MM.1S (cell line): Measurements from ENCODE around the gene VMP1.

ENCODE experiments used
- EZH2phosphoT487 ChIP-seq: fragments of 300-600 bp; sonication (generic); IDR thresholded peaks from 2 replicates; pipeline ENCODE4 v1.6.1; 2018; ENCODE audit warnings: antibody characterized with exemption, low read length
- TF ChIP-seq, protein P1 (sequence below): fragments of 300-600 bp; sonication (generic); IDR thresholded peaks from 2 replicates; pipeline ENCODE4 v1.5.1; 2016; ENCODE audit warnings: antibody characterized with exemption, low read length, mixed read lengths

DNA sequence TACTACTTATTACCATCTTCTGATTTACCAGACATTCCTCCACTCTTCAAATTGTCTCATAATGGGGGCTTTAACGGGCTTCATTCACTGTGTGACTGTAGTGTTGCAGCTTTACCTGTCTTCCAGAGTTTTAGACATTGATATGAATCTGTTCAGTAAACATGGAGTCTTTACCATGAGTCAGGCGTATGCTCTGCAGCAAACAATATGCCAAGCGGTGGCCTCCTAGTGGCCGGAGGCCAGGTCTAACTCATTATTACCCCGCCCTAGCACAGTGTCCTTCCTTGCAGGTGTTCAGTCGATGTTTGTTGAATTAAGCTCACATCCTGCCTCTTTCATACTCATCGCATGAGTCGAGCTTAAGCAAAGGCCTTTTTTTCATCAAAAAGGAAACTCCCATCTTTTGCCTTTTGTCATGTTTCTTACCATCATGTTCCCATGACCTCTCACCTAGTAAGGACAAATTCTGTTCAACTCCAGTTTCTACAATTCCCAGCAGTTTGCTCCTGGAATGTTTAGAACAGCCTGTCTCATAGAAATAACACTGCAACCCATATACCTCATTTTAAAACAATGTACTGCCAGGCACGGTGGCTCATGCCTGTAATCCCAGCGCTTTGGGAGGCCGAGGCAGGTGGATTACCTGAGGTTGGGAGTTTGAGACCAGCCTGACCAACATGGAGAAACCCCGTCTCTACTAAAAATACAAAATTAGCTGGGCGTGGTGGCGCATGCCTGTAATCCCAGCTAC, 145.9 kb downstream of the VMP1 start:
- TF ChIP-seq, protein P1, sequence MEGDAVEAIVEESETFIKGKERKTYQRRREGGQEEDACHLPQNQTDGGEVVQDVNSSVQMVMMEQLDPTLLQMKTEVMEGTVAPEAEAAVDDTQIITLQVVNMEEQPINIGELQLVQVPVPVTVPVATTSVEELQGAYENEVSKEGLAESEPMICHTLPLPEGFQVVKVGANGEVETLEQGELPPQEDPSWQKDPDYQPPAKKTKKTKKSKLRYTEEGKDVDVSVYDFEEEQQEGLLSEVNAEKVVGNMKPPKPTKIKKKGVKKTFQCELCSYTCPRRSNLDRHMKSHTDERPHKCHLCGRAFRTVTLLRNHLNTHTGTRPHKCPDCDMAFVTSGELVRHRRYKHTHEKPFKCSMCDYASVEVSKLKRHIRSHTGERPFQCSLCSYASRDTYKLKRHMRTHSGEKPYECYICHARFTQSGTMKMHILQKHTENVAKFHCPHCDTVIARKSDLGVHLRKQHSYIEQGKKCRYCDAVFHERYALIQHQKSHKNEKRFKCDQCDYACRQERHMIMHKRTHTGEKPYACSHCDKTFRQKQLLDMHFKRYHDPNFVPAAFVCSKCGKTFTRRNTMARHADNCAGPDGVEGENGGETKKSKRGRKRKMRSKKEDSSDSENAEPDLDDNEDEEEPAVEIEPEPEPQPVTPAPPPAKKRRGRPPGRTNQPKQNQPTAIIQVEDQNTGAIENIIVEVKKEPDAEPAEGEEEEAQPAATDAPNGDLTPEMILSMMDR, result peak; percentile 55
- TF ChIP-seq EZH2phosphoT487, result no peak
